HG03060 (cell line): Measurements from ENCODE around the gene STT3B.

Source experiments
- ATAC-seq: cut with Tn5 transposase; IDR thresholded peaks from one replicate; pipeline ENCODE4 v1.9.1; 2021; ENCODE audit warnings: low read depth, moderate number of reproducible peaks; ENCODE audit not compliant: unreplicated experiment

Gene STT3B

DNA sequence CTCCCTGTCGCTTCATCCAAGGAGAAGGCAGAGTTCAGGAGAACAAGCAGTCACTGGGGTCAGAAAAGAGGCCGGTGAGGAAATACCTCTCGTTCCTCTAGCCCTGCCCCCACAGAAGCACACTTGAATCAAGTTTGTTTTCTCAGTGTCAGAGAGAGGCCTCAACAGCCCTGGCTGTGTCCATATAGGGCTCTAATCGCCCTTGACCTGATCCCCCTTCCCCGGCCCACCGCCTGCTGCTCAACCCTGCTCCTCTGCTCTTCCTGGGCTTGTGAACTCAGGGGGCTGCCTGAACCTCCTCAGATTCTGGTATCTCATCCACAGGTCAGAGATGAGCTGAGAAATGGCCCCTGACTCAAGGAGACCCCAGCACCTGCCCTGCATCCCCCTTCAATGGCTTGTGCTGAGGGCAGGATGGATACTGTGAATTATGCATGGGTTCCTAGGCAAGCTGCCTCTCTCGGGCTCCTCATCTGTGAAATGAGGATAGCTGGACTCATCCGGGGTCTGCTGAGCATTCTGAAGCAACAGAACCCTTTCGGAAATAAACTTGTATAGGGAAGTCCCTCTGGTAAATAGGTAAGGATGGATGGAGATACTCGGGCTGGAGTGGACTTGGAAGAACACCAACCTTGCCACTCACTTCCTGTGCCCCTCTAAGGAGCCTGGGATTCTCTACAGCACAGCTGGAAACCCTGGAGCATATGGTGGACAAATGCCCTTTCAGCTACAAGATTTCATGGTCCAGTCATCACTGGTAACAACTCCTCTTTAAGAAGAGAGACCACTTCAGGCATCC is 147.5 kb downstream of the STT3B start:
- no peak for ATAC-seq
